Measurements from ENCODE around the gene SMIM11. TPM values are rescaled to one million over a fixed set of nuclear protein-coding genes. Genes with fewer than 3 reads are reported as not detected.

The SMIM11 gene
- 1.6 and 1.8 TPM in 2 replicates for total RNA-seq

GRCh38 chr21:34374940-34375618 lies at the start of gene SMIM11:
Gene SMIM11, plus strand, starts transcription at chr21:34375507. Its CDS starts 3,998 bp downstream, at chr21:34379505.

GRCh38 chr21:34363733-34364132 lies 11.6 kb upstream of the SMIM11 start, which contains the start of gene KCNE2:
Gene KCNE2, plus strand, starts transcription at chr21:34364006. Its CDS starts 6,473 bp downstream, at chr21:34370479.

GRCh38 chr21:34423805-34424204 lies 48.5 kb downstream of the SMIM11 start, which contains the start of gene SMIM34:
Gene SMIM34, minus strand, starts transcription at chr21:34423951. Its CDS starts 112 bp downstream, at chr21:34423839.

Other genes with a start within 250 kb of the SMIM11 start
- gene KCNE2, start 11.5 kb upstream of the SMIM11 start, total RNA-seq, result not detected in 2 replicates
- gene SMIM34, start 48.4 kb downstream of the SMIM11 start, total RNA-seq, result 0.13 TPM in 1 of 2 replicates, not detected in the other
- not detected in 2 replicates for gene KCNE1, start 136.7 kb downstream of the SMIM11 start, total RNA-seq
- gene RCAN1, start 239.6 kb downstream of the SMIM11 start, total RNA-seq, result 19.0 and 34.0 TPM in 2 replicates